GM10266 (cell line): ENCODE data around the gene CTBP2.

ENCODE experiments used
- DNase-seq: peaks from one replicate; pipeline ENCODE4 v3.0.0; 2012; ENCODE audit errors: extremely low spot score
- CTCF ChIP-seq: IDR thresholded peaks from 2 replicates; pipeline ENCODE4 v1.5.1; 2012; ENCODE audit warnings: mild to moderate bottlenecking, low read depth; ENCODE audit not compliant: control insufficient read depth, insufficient read depth; ENCODE audit errors: missing control alignments

CTBP2 gene

DNA sequence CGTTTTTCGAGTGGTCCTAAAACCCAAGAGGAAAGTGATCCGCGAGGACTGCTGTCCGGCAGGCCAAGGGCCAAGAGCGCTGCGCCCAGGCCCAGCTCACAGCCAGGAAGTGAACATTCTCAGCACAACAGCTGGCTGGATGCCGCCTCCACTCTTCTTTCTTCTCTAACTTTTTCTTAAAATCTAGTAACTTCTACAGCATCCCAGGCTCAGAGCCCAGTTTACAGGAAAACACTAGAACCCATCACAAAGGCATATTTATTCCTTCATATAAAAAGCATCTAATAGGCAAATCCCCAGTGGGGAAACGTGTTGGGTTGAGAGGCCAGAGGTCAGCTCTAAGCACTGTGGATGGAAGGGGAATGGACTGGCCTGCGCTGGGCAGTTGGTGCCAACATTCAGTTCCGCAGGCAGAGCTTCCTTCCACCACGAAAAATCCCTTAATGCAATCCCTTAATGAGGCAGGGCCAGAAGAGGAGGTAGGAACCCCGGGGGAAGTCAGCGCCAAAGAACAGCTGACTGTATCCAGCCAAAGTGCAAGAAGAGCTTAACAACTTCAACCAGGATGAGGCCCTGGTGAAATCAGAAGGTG is 143.7 kb downstream of the CTBP2 start:
- no peak for DNase-seq

GRCh38 chr10:125016123-125016522 is 144.2 kb downstream of the CTBP2 start:
- no peak for DNase-seq
- TF ChIP-seq CTCF: no peak

More for the DNA sequence above, 143.7 kb downstream of the CTBP2 start:
- TF ChIP-seq CTCF: no peak

DNA sequence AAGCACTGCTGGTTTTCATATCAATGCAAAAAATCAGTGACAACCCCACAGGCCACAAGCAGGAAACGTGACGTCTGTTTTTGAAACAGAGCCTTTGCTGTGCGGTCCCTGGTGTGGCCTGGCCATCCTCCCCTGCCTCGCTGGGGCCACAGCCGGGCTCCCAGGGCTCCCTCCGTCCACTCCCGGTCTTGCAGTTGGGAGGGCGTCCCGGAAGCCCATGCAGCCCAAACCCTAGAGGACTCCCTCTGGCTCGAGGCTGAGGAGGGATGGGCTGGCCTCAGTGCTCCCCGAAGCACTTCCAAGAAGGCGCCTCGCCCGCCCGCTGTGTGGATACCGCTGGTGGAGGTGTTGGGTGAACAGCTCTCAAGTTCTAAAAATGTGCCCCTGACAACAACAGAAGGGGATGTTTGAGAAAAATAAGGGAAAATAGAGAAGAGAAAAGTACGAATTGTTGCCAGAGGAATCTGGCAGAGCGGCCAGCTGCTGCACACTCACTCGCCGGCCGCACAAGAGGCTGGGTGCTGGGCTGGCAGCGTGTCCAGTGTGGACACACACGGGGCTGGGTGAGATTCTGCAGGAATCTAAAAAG is 144.9 kb downstream of the CTBP2 start:
- DNase-seq: no peak
- TF ChIP-seq CTCF: no peak

DNA sequence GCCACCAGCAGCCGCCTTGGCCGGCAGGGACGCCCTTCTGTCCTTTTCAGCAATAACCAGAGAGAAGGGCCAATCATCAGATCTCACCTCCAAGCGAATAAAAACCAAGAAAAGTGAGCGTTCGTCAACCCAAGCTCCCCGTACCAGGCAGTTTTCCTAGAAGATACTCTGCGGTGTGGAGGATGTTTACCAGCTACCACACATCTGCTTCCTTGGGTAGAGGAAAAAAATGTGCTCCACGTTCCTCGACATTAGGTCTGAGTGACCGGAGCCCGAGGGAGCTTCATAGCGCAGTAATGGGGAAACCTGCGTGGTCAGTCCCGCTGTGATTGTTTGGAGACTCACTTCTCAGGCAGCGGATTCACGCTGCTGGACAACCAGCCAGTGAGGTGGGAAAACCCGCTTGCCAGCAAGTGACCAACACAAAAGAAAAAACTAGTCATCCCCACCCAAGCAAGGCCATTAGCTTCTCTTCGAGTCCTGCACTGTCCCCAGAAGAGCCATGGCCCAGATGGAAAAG is 145.5 kb downstream of the CTBP2 start:
- TF ChIP-seq CTCF: no peak
- no peak for DNase-seq

GRCh38 chr10:125014086-125014830 is 146.1 kb downstream of the CTBP2 start:
- DNase-seq: no peak
- no peak for TF ChIP-seq CTCF

DNA sequence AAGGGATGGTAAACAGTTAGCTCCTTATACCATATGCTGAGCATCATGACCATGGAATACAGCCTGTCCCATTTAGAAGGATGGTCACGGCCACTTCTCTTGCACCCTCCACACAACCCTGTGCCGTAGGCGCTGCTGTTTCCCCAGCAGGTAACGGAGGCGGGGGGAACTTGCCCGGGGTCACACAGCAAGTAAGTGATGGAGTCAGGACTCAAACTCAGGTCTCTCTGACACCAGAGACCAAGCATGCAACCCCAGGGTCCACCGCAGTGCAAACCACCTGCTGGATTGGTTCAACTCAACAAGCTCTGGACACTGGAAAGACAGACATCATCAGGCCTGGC is 146.9 kb downstream of the CTBP2 start:
- DNase-seq: no peak
- no peak for TF ChIP-seq CTCF

DNA sequence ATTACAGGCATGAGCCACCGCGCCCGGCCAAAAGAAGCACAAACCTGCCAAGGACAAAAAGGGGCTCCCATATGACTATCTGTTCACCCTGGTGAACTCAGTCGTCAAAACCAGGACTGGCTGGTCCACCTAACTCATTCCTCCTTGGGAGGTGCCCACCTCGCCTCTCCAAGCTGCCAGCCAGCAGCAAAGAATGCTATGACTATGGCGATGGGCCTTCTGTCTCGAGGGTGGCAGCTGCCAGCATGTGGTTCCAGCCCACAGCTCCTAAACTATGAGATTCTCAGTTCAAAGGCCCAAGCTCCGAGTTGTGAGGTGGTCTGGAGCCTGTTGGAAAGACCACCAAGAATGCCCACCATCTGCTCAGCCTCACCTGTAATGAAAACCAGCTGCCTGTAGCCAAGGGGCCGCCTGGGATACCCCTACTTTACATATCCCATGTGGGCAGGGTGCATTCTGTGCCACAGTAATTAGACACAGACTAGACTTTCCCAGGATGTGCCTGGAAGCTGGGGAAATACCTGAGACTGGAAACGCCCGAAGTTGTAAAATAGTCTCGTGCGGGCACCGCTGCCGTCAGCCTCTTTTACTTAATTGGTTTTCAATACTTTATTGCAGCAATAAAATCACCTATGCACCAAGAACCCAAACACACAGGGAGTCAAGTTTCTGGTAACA is 147.4 kb downstream of the CTBP2 start:
- no peak for TF ChIP-seq CTCF
- DNase-seq: no peak
